ENCODE measurements around the gene APBA1. TPM values are rescaled to one million over a fixed set of nuclear protein-coding genes. Genes with fewer than 3 reads are reported as not detected.
A peak's percentile ranks its signal among the peaks of the same experiment; 100 is the strongest.

APBA1 gene
- total RNA-seq, 1 donor from 2014 or later = 4.3 TPM

- DNase-seq (no peak), ATAC-seq (no peak)
- H3K4me3 ChIP-seq = no peak overlapping the region
- H3K9me3 ChIP-seq = no peaks in the 10 kb centered on the region
- H3K36me3 ChIP-seq = no peaks in the 10 kb centered on the region
- TF ChIP-seq CTCF (IDR thresholded peaks at IDR 0.05) = no peak
- intact Hi-C loops (cut with DNase I) = no loop called here
- H3K4me1 ChIP-seq = no peaks in the 10 kb centered on the region
- H3K27ac ChIP-seq = no peak overlapping the region
- H3K27me3 ChIP-seq (ENCODE audit: low read depth) = no peaks in the 10 kb centered on the region
Observed at GRCh38 chr9:69486498-69486897, 185.7 kb downstream of the APBA1 start.

GRCh38 chr9:69485466-69485865, 186.7 kb downstream of the APBA1 start:
- intact Hi-C loops (cut with DNase I) = no loop called here
- no peak for ATAC-seq

GRCh38 chr9:69483886-69484422, 188.2 kb downstream of the APBA1 start:
- Histone ChIP-seq H3K9me3 (no peaks in the 10 kb centered on the region), H3K27ac (no peak overlapping the region), H3K4me3 (no peak overlapping the region), H3K27me3 (ENCODE audit: low read depth) (no peaks in the 10 kb centered on the region), H3K36me3 (no peaks in the 10 kb centered on the region), H3K4me1 (no peaks in the 10 kb centered on the region)
- ATAC-seq = peak in 1 of 2 donors; percentile 23
- DNase-seq = no peak
- intact Hi-C loops (cut with DNase I) = no loop called here
- no peak for TF ChIP-seq CTCF (IDR thresholded peaks at IDR 0.05)

More at GRCh38 chr9:69485466-69485865, 186.7 kb downstream of the APBA1 start:
- Histone ChIP-seq H3K9me3 (no peaks in the 10 kb centered on the region), H3K36me3 (no peaks in the 10 kb centered on the region), H3K4me3 (no peak overlapping the region), H3K4me1 (no peaks in the 10 kb centered on the region), H3K27ac (no peak overlapping the region), H3K27me3 (ENCODE audit: low read depth) (no peaks in the 10 kb centered on the region)
- DNase-seq = no peak
- TF ChIP-seq CTCF (IDR thresholded peaks at IDR 0.05) = no peak

GRCh38 chr9:69476797-69477196, 195.4 kb downstream of the APBA1 start:
- no peak for TF ChIP-seq CTCF (IDR thresholded peaks at IDR 0.05)
- H3K27me3 ChIP-seq (ENCODE audit: low read depth) = no peaks in the 10 kb centered on the region
- H3K9me3 ChIP-seq = no peaks in the 10 kb centered on the region
- DNase-seq (no peak), ATAC-seq (no peak)
- H3K36me3 ChIP-seq = no peaks in the 10 kb centered on the region
- intact Hi-C loops (cut with DNase I) = no loop called here
- H3K27ac ChIP-seq = no peak overlapping the region
- H3K4me1 ChIP-seq = no peaks in the 10 kb centered on the region
- no peak overlapping the region for H3K4me3 ChIP-seq

- Histone ChIP-seq H3K27me3 (ENCODE audit: low read depth) (no peaks in the 10 kb centered on the region), H3K4me3 (no peak overlapping the region), H3K36me3 (no peaks in the 10 kb centered on the region), H3K27ac (no peak overlapping the region), H3K9me3 (no peaks in the 10 kb centered on the region), H3K4me1 (no peaks in the 10 kb centered on the region)
- intact Hi-C loops (cut with DNase I) = no loop called here
- no peak for DNase-seq
- ATAC-seq = peak in 1 of 2 donors; percentile 37
- no peak for TF ChIP-seq CTCF (IDR thresholded peaks at IDR 0.05)
Observed at GRCh38 chr9:69476016-69476415, 196.2 kb downstream of the APBA1 start.
